GM19452 (cell line): ENCODE data around the gene ADGRA3.

Source experiments
- ATAC-seq: cut with Tn5 transposase; IDR thresholded peaks from one replicate; pipeline ENCODE4 v1.9.1; 2021; ENCODE audit not compliant: unreplicated experiment

ADGRA3 gene

GRCh38 chr4:22514001-22514400 is 1.9 kb downstream of the ADGRA3 start:
- no peak for ATAC-seq

- no peak for ATAC-seq
Measured at GRCh38 chr4:22512306-22512705, 3.6 kb downstream of the ADGRA3 start.

GRCh38 chr4:22510750-22511149 is 5.1 kb downstream of the ADGRA3 start:
- ATAC-seq: no peak

- no peak for ATAC-seq
Measured at GRCh38 chr4:22508376-22508775, 7.5 kb downstream of the ADGRA3 start.

- ATAC-seq: no peak
Measured at GRCh38 chr4:22504922-22505321, 10.9 kb downstream of the ADGRA3 start.

GRCh38 chr4:22504447-22504846 is 11.4 kb downstream of the ADGRA3 start:
- ATAC-seq: no peak

- no peak for ATAC-seq
Measured at GRCh38 chr4:22502895-22503814, 12.7 kb downstream of the ADGRA3 start.

GRCh38 chr4:22501715-22502095 is 14.2 kb downstream of the ADGRA3 start:
- ATAC-seq: no peak

- ATAC-seq: no peak
Measured at GRCh38 chr4:22500831-22501714, 14.8 kb downstream of the ADGRA3 start.

GRCh38 chr4:22500128-22500611 is 15.7 kb downstream of the ADGRA3 start:
- ATAC-seq: no peak

- no peak for ATAC-seq
Measured at GRCh38 chr4:22498866-22499265, 17.0 kb downstream of the ADGRA3 start.

- no peak for ATAC-seq
Measured at GRCh38 chr4:22496165-22496813, 19.6 kb downstream of the ADGRA3 start.

- no peak for ATAC-seq
Measured at GRCh38 chr4:22493523-22493922, 22.3 kb downstream of the ADGRA3 start.

GRCh38 chr4:22492987-22493386 is 22.9 kb downstream of the ADGRA3 start:
- ATAC-seq: no peak

- no peak for ATAC-seq
Measured at GRCh38 chr4:22491939-22492338, 23.9 kb downstream of the ADGRA3 start.

- no peak for ATAC-seq
Measured at GRCh38 chr4:22490718-22491315, 25.0 kb downstream of the ADGRA3 start.

GRCh38 chr4:22488106-22488505 is 27.8 kb downstream of the ADGRA3 start:
- no peak for ATAC-seq

- ATAC-seq: no peak
Measured at GRCh38 chr4:22487328-22487727, 28.5 kb downstream of the ADGRA3 start.

GRCh38 chr4:22486276-22486675 is 29.6 kb downstream of the ADGRA3 start:
- ATAC-seq: no peak

GRCh38 chr4:22485737-22486136 is 30.1 kb downstream of the ADGRA3 start:
- ATAC-seq: no peak

GRCh38 chr4:22483551-22483981 is 32.3 kb downstream of the ADGRA3 start:
- no peak for ATAC-seq
